Measurements from ENCODE around the gene EVPL.
"Not testable (repeated sequence)": the region's sequence is repeated elsewhere in the genome, so short reads cannot be mapped to it uniquely, and the experiment has no call there.

Gene EVPL

DNA sequence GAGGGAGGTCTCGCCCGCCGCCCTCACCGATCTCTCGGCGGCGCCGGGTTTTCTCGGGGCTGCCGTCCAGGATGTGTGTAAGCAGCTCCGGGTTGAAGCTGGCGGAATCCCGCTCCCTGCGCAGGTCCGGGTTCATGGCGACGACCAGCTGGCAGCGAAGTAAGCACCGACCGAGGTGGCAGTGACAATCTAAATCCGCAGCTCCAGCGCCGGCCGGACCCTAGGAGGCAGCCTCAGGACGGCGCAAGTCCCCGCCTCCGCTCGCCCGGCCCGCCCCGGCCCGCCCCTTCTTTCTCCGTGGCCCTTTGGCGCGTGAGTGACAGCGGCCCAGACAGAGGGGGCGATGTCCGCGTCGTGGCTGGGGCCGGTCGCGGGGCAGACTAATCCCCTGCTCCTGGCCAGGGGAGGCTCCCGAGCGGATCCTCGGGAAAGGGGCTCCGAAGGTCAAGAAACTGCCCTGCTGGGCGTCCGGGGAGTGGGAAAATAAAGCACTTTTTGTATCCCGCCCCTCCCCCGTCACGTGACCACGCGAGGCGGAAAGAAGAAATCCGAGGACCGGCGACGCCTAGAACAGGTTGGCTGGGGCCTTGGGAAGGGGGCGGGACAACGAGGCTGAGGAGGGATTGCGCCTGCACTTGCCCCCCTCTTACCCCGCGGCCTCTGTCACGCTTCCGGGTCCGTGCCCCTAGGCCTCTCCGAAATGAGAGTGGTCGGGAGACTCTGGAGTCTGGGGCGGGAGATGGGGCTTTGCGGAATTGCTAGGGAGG lies 48.0 kb downstream of the EVPL start, which contains the start of the genes ACOX1 and TEN1:
TSS of gene ACOX1 (minus strand) at position 229 of the 767 bp plus-strand sequence. CDS start at position 136, 93 bp downstream.
TSS of gene TEN1 (plus strand) at position 303 of the 767 bp plus-strand sequence. CDS start 6,953 bp downstream, outside the sequence.
- TF ChIP-seq CTCF (conservative IDR thresholded peaks at IDR 0.05; ENCODE audit: low read length): peak; percentile 35
- TF ChIP-seq EZH2phosphoT487 (IDR thresholded peaks at IDR 0.05; ENCODE audit: borderline replicate concordance): no peak
- Histone ChIP-seq H2AFZ (ENCODE audit: low read length) (peak within 1 kb of the TSS; percentile 86), H3K9me2 (replicated peaks; ENCODE audit: low read depth, low read length) (no peaks in the 10 kb centered on the region), H3K4me1 (ENCODE audit: insufficient read depth, low read length, poor library complexity, severe bottlenecking) (peaks cover 61% of the 10 kb centered on the region), H4K20me1 (ENCODE audit: insufficient read depth, low read length, poor library complexity, severe bottlenecking) (peaks cover 6% of the 10 kb centered on the region), H3K4me2 (ENCODE audit: low read depth, low read length, poor library complexity, severe bottlenecking) (peak within 1 kb of the TSS; percentile 84), H3K9me3 (ENCODE audit: insufficient read depth, low read depth, low read length) (no peaks in the 10 kb centered on the region), H3K36me3 (ENCODE audit: insufficient read depth, low read length) (no peaks in the 10 kb centered on the region), H3K27me3 (ENCODE audit: insufficient read depth, low read length, poor library complexity, severe bottlenecking) (no peaks in the 10 kb centered on the region), H3K9ac (ENCODE audit: low read depth, low read length, poor library complexity, severe bottlenecking) (peak within 1 kb of the TSS; percentile 94), H3F3A (ENCODE audit: low read depth) (no peaks in the 10 kb centered on the region; the same call in 1 of the 2 replicates), H3K79me2 (ENCODE audit: insufficient read depth, low read length) (peaks cover 71% of the 10 kb centered on the region), H3K4me3 (ENCODE audit: low read length, poor library complexity, severe bottlenecking) (peak within 1 kb of the TSS; percentile 81)

DNA sequence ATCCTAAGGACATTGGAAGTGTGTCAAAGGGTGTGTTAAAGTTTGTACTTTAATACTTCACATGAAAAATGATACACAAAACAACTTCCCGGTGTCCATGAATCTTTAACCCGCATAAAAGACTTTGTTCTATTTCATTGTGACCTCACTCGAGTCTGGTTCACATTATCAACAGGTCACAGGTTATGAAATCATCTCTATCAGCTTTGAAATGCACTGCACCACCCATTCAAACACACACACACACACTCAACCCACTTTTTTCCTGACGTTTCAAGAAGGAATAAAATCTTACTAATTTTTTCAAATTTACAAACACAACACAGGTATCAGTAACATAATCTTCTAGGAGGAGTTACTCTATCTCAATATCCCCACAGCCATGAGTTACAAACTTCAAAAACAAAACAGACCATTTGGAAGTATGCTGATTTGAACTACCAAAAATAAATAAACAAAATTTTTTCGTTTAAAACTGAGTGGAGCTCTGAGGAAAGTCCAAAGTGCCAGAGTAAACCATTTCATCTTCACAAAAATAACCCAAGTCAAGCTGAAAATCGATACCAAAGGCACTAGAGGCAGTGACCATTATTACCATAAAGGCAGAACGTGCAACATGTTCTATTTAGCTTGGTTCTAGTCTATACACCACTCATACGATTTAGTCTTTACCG lies 50.8 kb downstream of the EVPL start:
- Histone ChIP-seq H3K9me2 (replicated peaks; ENCODE audit: low read depth, low read length) (no peaks in the 10 kb centered on the region), H3K79me2 (ENCODE audit: insufficient read depth, low read length) (peaks cover 53% of the 10 kb centered on the region), H3K36me3 (ENCODE audit: insufficient read depth, low read length) (no peaks in the 10 kb centered on the region), H3K27me3 (ENCODE audit: insufficient read depth, low read length, poor library complexity, severe bottlenecking) (no peaks in the 10 kb centered on the region), H3K9me3 (ENCODE audit: insufficient read depth, low read depth, low read length) (no peaks in the 10 kb centered on the region), H4K20me1 (ENCODE audit: insufficient read depth, low read length, poor library complexity, severe bottlenecking) (peaks cover 6% of the 10 kb centered on the region), H3K9ac (ENCODE audit: low read depth, low read length, poor library complexity, severe bottlenecking) (peak overlapping the region; percentile 39), H2AFZ (ENCODE audit: low read length) (no peak overlapping the region), H3K4me1 (ENCODE audit: insufficient read depth, low read length, poor library complexity, severe bottlenecking) (peaks cover 46% of the 10 kb centered on the region), H3F3A (ENCODE audit: low read depth) (no peaks in the 10 kb centered on the region; the same call in 1 of the 2 replicates), H3K4me3 (ENCODE audit: low read length, poor library complexity, severe bottlenecking) (peak overlapping the region; percentile 48), H3K4me2 (ENCODE audit: low read depth, low read length, poor library complexity, severe bottlenecking) (peak overlapping the region; percentile 56)
- TF ChIP-seq CTCF (conservative IDR thresholded peaks at IDR 0.05; ENCODE audit: low read length): no peak
- TF ChIP-seq EZH2phosphoT487 (IDR thresholded peaks at IDR 0.05; ENCODE audit: borderline replicate concordance): no peak

- Histone ChIP-seq H3K27me3 (ENCODE audit: insufficient read depth, low read length, poor library complexity, severe bottlenecking) (no peaks in the 10 kb centered on the region), H3K9me2 (replicated peaks; ENCODE audit: low read depth, low read length) (no peaks in the 10 kb centered on the region), H3K4me3 (ENCODE audit: low read length, poor library complexity, severe bottlenecking) (peak overlapping the region; percentile 48), H3F3A (ENCODE audit: low read depth) (no peaks in the 10 kb centered on the region; the same call in 1 of the 2 replicates), H3K4me1 (ENCODE audit: insufficient read depth, low read length, poor library complexity, severe bottlenecking) (peaks cover 40% of the 10 kb centered on the region), H3K4me2 (ENCODE audit: low read depth, low read length, poor library complexity, severe bottlenecking) (peak overlapping the region; percentile 56), H3K36me3 (ENCODE audit: insufficient read depth, low read length) (no peaks in the 10 kb centered on the region), H3K79me2 (ENCODE audit: insufficient read depth, low read length) (peaks cover 48% of the 10 kb centered on the region), H3K9me3 (ENCODE audit: insufficient read depth, low read depth, low read length) (no peaks in the 10 kb centered on the region), H4K20me1 (ENCODE audit: insufficient read depth, low read length, poor library complexity, severe bottlenecking) (peaks cover 6% of the 10 kb centered on the region), H2AFZ (ENCODE audit: low read length) (no peak overlapping the region), H3K9ac (ENCODE audit: low read depth, low read length, poor library complexity, severe bottlenecking) (peak overlapping the region; percentile 39)
- no peak for TF ChIP-seq CTCF (conservative IDR thresholded peaks at IDR 0.05; ENCODE audit: low read length)
- no peak for TF ChIP-seq EZH2phosphoT487 (IDR thresholded peaks at IDR 0.05; ENCODE audit: borderline replicate concordance)
Measured at GRCh38 chr17:75975757-75976174, 51.3 kb downstream of the EVPL start.

DNA sequence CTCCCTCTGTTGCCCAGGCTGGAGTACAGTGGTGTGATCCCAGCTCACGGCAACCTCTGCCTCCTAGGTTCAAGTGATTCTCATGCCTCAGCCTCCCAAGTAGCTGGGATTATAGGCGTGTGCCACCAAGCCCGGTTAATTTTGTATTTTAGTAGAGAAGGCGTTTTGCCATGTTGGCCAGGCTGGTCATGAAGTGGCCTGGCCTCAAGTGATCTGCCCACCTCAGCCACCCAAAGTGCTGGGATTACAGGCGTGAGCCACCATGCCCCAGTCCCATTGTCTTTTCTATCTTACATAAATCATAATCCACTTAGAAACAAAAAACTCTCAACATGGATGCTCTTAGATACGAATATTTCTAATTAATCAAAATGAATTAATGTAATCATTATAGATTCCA lies 51.9 kb downstream of the EVPL start:
- not testable (repeated sequence) for H3F3A ChIP-seq (ENCODE audit: low read depth); H3K27me3 ChIP-seq (ENCODE audit: insufficient read depth, low read length, poor library complexity, severe bottlenecking); H4K20me1 ChIP-seq (ENCODE audit: insufficient read depth, low read length, poor library complexity, severe bottlenecking); H3K9me3 ChIP-seq (ENCODE audit: insufficient read depth, low read depth, low read length); H3K36me3 ChIP-seq (ENCODE audit: insufficient read depth, low read length); H3K9me2 ChIP-seq (replicated peaks; ENCODE audit: low read depth, low read length); H3K4me3 ChIP-seq (ENCODE audit: low read length, poor library complexity, severe bottlenecking); H2AFZ ChIP-seq (ENCODE audit: low read length)
- peaks cover 42% of the 10 kb centered on the region for H3K79me2 ChIP-seq (ENCODE audit: insufficient read depth, low read length)
- H3K9ac ChIP-seq (ENCODE audit: low read depth, low read length, poor library complexity, severe bottlenecking): peak overlapping the region; percentile 39
- peaks cover 37% of the 10 kb centered on the region for H3K4me1 ChIP-seq (ENCODE audit: insufficient read depth, low read length, poor library complexity, severe bottlenecking)
- peak overlapping the region; percentile 56 for H3K4me2 ChIP-seq (ENCODE audit: low read depth, low read length, poor library complexity, severe bottlenecking)
